Superior temporal gyrus (tissue), 1 donor: ENCODE measurements around the gene FRAS1.
"Not testable (repeated sequence)": the region's sequence is repeated elsewhere in the genome, so short reads cannot be mapped to it uniquely, and the experiment has no call there.

ENCODE experiments used
- DNase-seq: peaks from one replicate; pipeline ENCODE4 v3.0.0-alpha.2; 2016; ENCODE audit errors: extremely low spot score

Gene FRAS1

GRCh38 chr4:78437608-78438088 is 380.5 kb downstream of the FRAS1 start:
- DNase-seq = no peak

GRCh38 chr4:78439328-78439727 is 382.2 kb downstream of the FRAS1 start:
- no peak for DNase-seq

GRCh38 chr4:78441756-78442155 is 384.6 kb downstream of the FRAS1 start:
- DNase-seq = no peak

- DNase-seq = no peak
Observed at GRCh38 chr4:78446619-78447018, 389.5 kb downstream of the FRAS1 start.

GRCh38 chr4:78451407-78451806 is 394.3 kb downstream of the FRAS1 start:
- no peak for DNase-seq

- no peak for DNase-seq
Observed at GRCh38 chr4:78454016-78454415, 396.9 kb downstream of the FRAS1 start.

- no peak for DNase-seq
Observed at GRCh38 chr4:78457751-78458150, 400.6 kb downstream of the FRAS1 start.

- no peak for DNase-seq
Observed at GRCh38 chr4:78459327-78459726, 402.2 kb downstream of the FRAS1 start.

GRCh38 chr4:78460368-78460767 is 403.2 kb downstream of the FRAS1 start:
- no peak for DNase-seq

- no peak for DNase-seq
Observed at GRCh38 chr4:78464265-78464664, 407.1 kb downstream of the FRAS1 start.

GRCh38 chr4:78467223-78467622 is 410.1 kb downstream of the FRAS1 start:
- DNase-seq = not testable (repeated sequence)

- no peak for DNase-seq
Observed at GRCh38 chr4:78468272-78468671, 411.1 kb downstream of the FRAS1 start.

- DNase-seq = no peak
Observed at GRCh38 chr4:78476108-78476704, 419.1 kb downstream of the FRAS1 start.

- no peak for DNase-seq
Observed at GRCh38 chr4:78477276-78477675, 420.2 kb downstream of the FRAS1 start.

GRCh38 chr4:78478523-78478922 is 421.4 kb downstream of the FRAS1 start:
- no peak for DNase-seq

GRCh38 chr4:78480286-78480685 is 423.2 kb downstream of the FRAS1 start:
- DNase-seq = no peak

GRCh38 chr4:78481180-78481579 is 424.1 kb downstream of the FRAS1 start:
- DNase-seq = no peak

- no peak for DNase-seq
Observed at GRCh38 chr4:78482281-78482680, 425.2 kb downstream of the FRAS1 start.

GRCh38 chr4:78483811-78484210 is 426.7 kb downstream of the FRAS1 start:
- no peak for DNase-seq

- no peak for DNase-seq
Observed at GRCh38 chr4:78484574-78484973, 427.5 kb downstream of the FRAS1 start.

- no peak for DNase-seq
Observed at GRCh38 chr4:78493731-78494130, 436.6 kb downstream of the FRAS1 start.

- DNase-seq = peak; percentile 25
Observed at GRCh38 chr4:78496021-78496643, 439.0 kb downstream of the FRAS1 start.

GRCh38 chr4:78506260-78506659 is 449.1 kb downstream of the FRAS1 start:
- not testable (repeated sequence) for DNase-seq

- no peak for DNase-seq
Observed at GRCh38 chr4:78509043-78509442, 451.9 kb downstream of the FRAS1 start.
